Activated CD4-positive, alpha-beta memory T cell treated with anti-CD3 and anti-CD28 coated beads, Interleukin-2, amount 10 ng/mL, durations not matched to agents 7 days and 5 days (primary cell): ENCODE results near the gene CCR7. TPM values are rescaled to one million over a fixed set of nuclear protein-coding genes. Genes with fewer than 3 reads are reported as not detected.

ENCODE experiments used
- CTCF ChIA-PET: fragments of 350-600 bp; sonication (Branson Sonifier 250); formaldehyde crosslinking; loops from one replicate; lab custom pipeline; 2021; ENCODE audit warnings: antibody characterized with exemption, inconsistent platforms; lab: Charles Lee
- POLR2A ChIA-PET: fragments of 350-600 bp; sonication (Branson Sonifier 250); formaldehyde crosslinking; loops from one replicate; lab custom pipeline; 2021; ENCODE audit warnings: antibody characterized with exemption; lab: Charles Lee
- DNase-seq: peaks from one replicate; pipeline ENCODE4 v3.0.0-alpha.2; 2020
- H3K27ac Mint-ChIP-seq: one replicate; pipeline ENCODE4 v1.8.0; 2021; ENCODE audit warnings: mild to moderate bottlenecking, mixed read lengths
- H3K27me3 Mint-ChIP-seq: one replicate; pipeline ENCODE4 v1.8.0; 2021; ENCODE audit warnings: mixed read lengths
- H3K36me3 Mint-ChIP-seq: one replicate; pipeline ENCODE4 v1.8.0; 2021; ENCODE audit warnings: low read depth, mixed read lengths
- H3K4me1 Mint-ChIP-seq: one replicate; pipeline ENCODE4 v1.8.0; 2021; ENCODE audit warnings: mixed read lengths
- H3K4me3 Mint-ChIP-seq: one replicate; pipeline ENCODE4 v1.8.0; 2021; ENCODE audit warnings: mild to moderate bottlenecking, mixed read lengths
- H3K9me3 Mint-ChIP-seq: one replicate; pipeline ENCODE4 v1.8.0; 2021; ENCODE audit warnings: mixed read lengths
- total RNA-seq, 2 experiments: library from RNA; stranded (reverse); gene quantifications; one replicate each; pipeline ENCODE4 v1.2.3, GENCODE V29; 2021

The CCR7 gene
- total RNA-seq, 2 experiments from 2014 or later = 43.3 to 44.6 TPM

DNA sequence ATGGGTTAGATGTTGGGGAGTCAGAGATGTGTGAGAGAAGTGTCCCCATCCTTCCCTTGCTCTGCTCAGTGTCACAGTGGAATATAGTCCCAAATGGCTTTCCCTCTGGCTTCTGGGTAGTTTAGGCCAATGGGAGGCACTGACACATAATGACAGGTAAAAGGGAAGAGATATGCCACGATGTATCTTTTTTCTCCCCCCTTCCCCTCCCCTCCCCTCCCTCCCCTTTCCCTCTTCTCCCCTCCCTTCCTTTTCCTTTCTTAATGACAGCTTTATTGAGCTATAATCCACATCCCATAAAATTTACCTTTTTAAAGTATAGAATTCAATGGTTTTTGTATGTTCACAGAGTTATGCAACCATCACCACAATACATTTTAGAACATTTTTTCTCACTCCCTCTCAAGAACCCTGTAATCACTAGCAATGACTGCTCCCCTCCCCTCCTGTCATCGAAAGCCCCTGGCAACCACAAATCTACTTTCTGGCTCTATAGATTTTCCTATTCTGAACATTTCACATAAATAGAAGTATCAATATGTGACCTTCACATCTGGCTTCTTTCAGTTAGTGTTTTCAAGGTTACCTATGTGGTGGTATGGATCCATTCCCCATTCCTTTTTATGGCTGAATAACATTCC is 617 bp upstream of the CCR7 start:
- peaks cover 12% of the 10 kb centered on the region for H3K9me3 Mint-ChIP-seq
- peak overlapping the region; percentile 91 for H3K27ac Mint-ChIP-seq
- POLR2A ChIA-PET = interaction anchor here (1.9 to 7.6 kb wide), 3 partner anchors 16 to 41 kb away, joined by 4 to 130 read pairs (median 7); no protein-coding TSS in a partner anchor
- peaks cover 53% of the 10 kb centered on the region for H3K27me3 Mint-ChIP-seq
- peak overlapping the region; percentile 74 for H3K4me3 Mint-ChIP-seq
- no peak for DNase-seq
- peaks cover 35% of the 10 kb centered on the region for H3K36me3 Mint-ChIP-seq
- H3K4me1 Mint-ChIP-seq = peaks cover 54% of the 10 kb centered on the region
- CTCF ChIA-PET = no interaction called here

DNA sequence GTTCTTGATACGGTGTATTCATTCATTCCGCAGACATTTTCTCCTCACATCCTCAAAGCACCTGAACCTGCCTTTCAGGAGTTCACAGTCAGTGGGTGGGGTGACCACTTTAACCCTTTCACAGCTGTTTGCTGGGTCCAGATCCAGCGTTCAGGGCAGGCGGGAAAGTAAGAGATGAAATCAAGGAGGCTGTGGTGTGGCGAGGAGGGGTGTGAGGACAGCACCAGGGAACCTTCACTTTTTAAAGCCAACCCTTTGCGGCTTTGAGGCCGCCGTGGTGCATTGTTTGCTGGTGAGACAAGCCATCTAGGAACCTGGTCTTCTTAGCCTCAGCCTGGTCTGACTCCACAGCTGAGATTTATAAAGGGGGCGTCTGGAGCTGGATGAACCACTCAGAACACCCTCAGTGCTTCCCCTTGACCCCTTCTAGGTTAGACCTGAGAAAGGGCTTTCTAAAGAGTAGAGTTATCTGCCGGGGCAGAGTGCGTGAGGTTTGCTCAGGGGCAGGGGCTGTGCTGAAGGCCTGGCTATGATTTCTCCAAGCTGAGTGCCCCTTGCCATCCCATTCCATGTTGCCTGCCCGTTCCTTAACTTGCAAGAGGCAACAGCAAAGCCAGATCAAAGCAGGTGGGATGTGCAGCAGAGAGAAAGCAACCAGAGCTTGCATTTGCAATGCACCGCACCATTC is 933 bp downstream of the CCR7 start:
- peak overlapping the region; percentile 74 for H3K4me3 Mint-ChIP-seq
- peaks cover 32% of the 10 kb centered on the region for H3K36me3 Mint-ChIP-seq
- CTCF ChIA-PET = interaction anchor here (1.0 to 13.0 kb wide), 5 partner anchors 13 to 82 kb away, joined by 3 to 266 read pairs (median 5); no protein-coding TSS in a partner anchor
- H3K4me1 Mint-ChIP-seq = peaks cover 70% of the 10 kb centered on the region
- H3K27me3 Mint-ChIP-seq = peaks cover 41% of the 10 kb centered on the region
- POLR2A ChIA-PET = interaction anchor here (0.9 to 7.6 kb wide), 17 partner anchors 10 to 1125 kb away, joined by 3 to 130 read pairs (median 18); partner anchors contain the start of genes EIF1, SMARCE1 and TOP2A
- H3K9me3 Mint-ChIP-seq = peaks cover 3% of the 10 kb centered on the region
- DNase-seq = peak; percentile 77
- H3K27ac Mint-ChIP-seq = peak overlapping the region; percentile 91

- H3K4me3 Mint-ChIP-seq = peak overlapping the region; percentile 74
- peaks cover 72% of the 10 kb centered on the region for H3K4me1 Mint-ChIP-seq
- peak overlapping the region; percentile 91 for H3K27ac Mint-ChIP-seq
- ChIA-PET CTCF (interaction anchor here (0.7 to 13.0 kb wide), 12 partner anchors 12 to 256 kb away, joined by 3 to 266 read pairs (median 4); partner anchors contain the start of genes SMARCE1 and TOP2A), POLR2A (interaction anchor here (0.8 to 7.6 kb wide), 17 partner anchors 9 to 144 kb away, joined by 3 to 130 read pairs (median 18); partner anchors contain the start of genes IGFBP4, SMARCE1 and TOP2A)
- peaks cover 40% of the 10 kb centered on the region for H3K27me3 Mint-ChIP-seq
- peak; percentile 55 for DNase-seq
- peaks cover 3% of the 10 kb centered on the region for H3K9me3 Mint-ChIP-seq
- H3K36me3 Mint-ChIP-seq = peaks cover 32% of the 10 kb centered on the region
Observed at GRCh38 chr17:40563220-40564052, 1.8 kb downstream of the CCR7 start.

GRCh38 chr17:40562838-40563219 is 2.4 kb downstream of the CCR7 start:
- peaks cover 74% of the 10 kb centered on the region for H3K4me1 Mint-ChIP-seq
- H3K9me3 Mint-ChIP-seq = peaks cover 3% of the 10 kb centered on the region
- peaks cover 40% of the 10 kb centered on the region for H3K27me3 Mint-ChIP-seq
- peak; percentile 16 for DNase-seq
- H3K27ac Mint-ChIP-seq = peak overlapping the region; percentile 91
- peak overlapping the region; percentile 74 for H3K4me3 Mint-ChIP-seq
- ChIA-PET CTCF (interaction anchor here (0.8 to 13.0 kb wide), 11 partner anchors 12 to 208 kb away, joined by 3 to 266 read pairs (median 9); partner anchors contain the start of genes SMARCE1 and TOP2A), POLR2A (interaction anchor here (0.7 to 7.6 kb wide), 20 partner anchors 8 to 464 kb away, joined by 3 to 130 read pairs (median 16); partner anchors contain the start of genes IGFBP4, SMARCE1 and TOP2A)
- H3K36me3 Mint-ChIP-seq = peaks cover 32% of the 10 kb centered on the region

GRCh38 chr17:40561871-40562611 is 3.2 kb downstream of the CCR7 start:
- peaks cover 40% of the 10 kb centered on the region for H3K27me3 Mint-ChIP-seq
- peaks cover 80% of the 10 kb centered on the region for H3K4me1 Mint-ChIP-seq
- DNase-seq = peak; percentile 68

GRCh38 chr17:40561294-40561870 is 3.9 kb downstream of the CCR7 start:
- DNase-seq = no peak
- peaks cover 36% of the 10 kb centered on the region for H3K36me3 Mint-ChIP-seq
- peaks cover 40% of the 10 kb centered on the region for H3K27me3 Mint-ChIP-seq
- H3K4me3 Mint-ChIP-seq = peak overlapping the region; percentile 74
- peak overlapping the region; percentile 91 for H3K27ac Mint-ChIP-seq
- ChIA-PET CTCF (interaction anchor here (0.6 to 13.0 kb wide), 41 partner anchors 9 to 262 kb away, joined by 3 to 266 read pairs (median 6); partner anchors contain the start of genes GJD3, IGFBP4, SMARCE1 and TOP2A), POLR2A (interaction anchor here (0.7 to 7.6 kb wide), 32 partner anchors 10 to 352 kb away, joined by 3 to 130 read pairs (median 10); partner anchors contain the start of genes CDC6, IGFBP4, SMARCE1 and TOP2A)
- H3K4me1 Mint-ChIP-seq = peaks cover 83% of the 10 kb centered on the region
- no peaks in the 10 kb centered on the region for H3K9me3 Mint-ChIP-seq

More at GRCh38 chr17:40561871-40562611, 3.2 kb downstream of the CCR7 start:
- ChIA-PET POLR2A (interaction anchor here (0.7 to 7.6 kb wide), 21 partner anchors 8 to 463 kb away, joined by 3 to 130 read pairs (median 12); partner anchors contain the start of genes IGFBP4, SMARCE1 and TOP2A), CTCF (interaction anchor here (0.5 to 13.0 kb wide), 27 partner anchors 8 to 261 kb away, joined by 3 to 266 read pairs (median 6); partner anchors contain the start of genes IGFBP4, SMARCE1 and TOP2A)
- H3K27ac Mint-ChIP-seq = peak overlapping the region; percentile 91
- no peaks in the 10 kb centered on the region for H3K9me3 Mint-ChIP-seq
- H3K36me3 Mint-ChIP-seq = peaks cover 33% of the 10 kb centered on the region
- H3K4me3 Mint-ChIP-seq = peak overlapping the region; percentile 74

DNA sequence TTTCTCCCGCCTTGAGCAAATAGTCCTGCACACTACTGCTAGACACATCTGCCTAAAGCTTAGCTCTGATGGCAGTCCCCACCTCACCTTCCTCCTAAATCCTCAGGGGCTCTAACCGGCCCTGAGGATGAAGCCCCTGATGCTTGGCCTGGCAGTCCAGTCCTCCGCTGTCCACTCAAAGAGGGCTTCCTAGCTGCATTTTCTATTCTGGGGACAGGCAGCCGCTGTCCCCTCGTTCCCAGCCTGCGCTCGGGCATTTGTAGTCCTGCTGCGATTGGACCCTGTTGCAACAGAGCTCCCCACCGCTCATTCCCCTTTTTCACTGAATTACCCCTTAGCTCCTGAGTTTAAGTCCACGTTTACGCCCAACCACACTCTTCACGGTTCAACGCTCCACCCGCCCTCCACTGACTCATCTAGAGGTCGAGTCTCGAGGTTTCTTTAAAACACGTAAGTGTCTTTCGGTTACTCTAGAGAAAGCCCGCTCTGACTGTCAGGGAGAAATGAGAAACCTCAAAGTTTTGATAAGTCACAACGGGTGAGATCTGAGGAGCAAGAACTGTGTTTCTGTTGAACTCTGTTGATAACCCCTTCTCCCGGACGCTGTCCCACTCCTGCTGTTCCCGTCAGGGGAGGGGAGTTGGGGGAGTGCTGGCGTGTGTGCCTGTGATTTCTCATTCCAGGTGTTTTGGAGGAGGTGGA is 4.5 kb downstream of the CCR7 start:
- H3K9me3 Mint-ChIP-seq = no peaks in the 10 kb centered on the region
- peaks cover 79% of the 10 kb centered on the region for H3K4me1 Mint-ChIP-seq
- H3K27ac Mint-ChIP-seq = peak overlapping the region; percentile 91
- peaks cover 35% of the 10 kb centered on the region for H3K27me3 Mint-ChIP-seq
- CTCF ChIA-PET = interaction anchor here (0.6 to 13.0 kb wide), 42 partner anchors 9 to 272 kb away, joined by 3 to 266 read pairs (median 6); partner anchors contain the start of genes GJD3, IGFBP4, SMARCE1 and TOP2A
- peak; percentile 86 for DNase-seq
- peak overlapping the region; percentile 74 for H3K4me3 Mint-ChIP-seq
- POLR2A ChIA-PET = interaction anchor here (0.5 to 7.6 kb wide), 39 partner anchors 9 to 342 kb away, joined by 3 to 130 read pairs (median 5); partner anchors contain the start of genes CDC6, IGFBP4, SMARCE1 and TOP2A
- peaks cover 38% of the 10 kb centered on the region for H3K36me3 Mint-ChIP-seq

DNA sequence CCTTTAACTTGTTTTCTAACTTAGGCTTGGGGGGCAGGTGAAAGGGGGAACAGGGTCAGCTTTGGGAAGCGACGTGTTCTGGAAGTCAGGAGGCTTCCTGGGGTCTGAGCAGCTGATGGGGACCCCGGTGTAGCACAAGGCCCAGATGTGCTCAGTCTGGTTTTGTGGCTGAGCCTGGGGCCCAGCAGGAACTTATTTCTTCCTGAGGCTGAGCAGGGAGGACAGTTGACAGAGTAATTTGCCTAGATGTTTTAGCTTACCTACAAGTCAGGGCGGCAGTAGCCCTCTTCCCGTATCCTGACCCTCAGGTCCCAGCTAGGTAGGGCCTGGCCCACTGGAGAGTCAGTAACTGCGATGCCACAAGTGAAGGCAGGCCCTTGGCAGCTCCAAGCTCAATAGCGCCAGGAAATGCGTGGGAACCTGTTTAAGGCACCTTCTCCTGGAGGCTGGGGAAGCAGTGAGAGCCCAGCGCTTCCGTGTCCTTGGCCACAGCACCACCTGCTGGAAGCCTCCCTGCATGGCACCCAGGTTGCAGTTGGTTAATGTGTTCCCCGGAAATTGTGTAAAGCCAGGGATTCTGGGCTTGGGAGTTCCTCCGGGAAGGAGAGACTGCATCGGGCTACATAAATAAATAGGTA is 5.2 kb downstream of the CCR7 start:
- Mint-ChIP-seq H3K9me3 (no peaks in the 10 kb centered on the region), H3K4me1 (peaks cover 77% of the 10 kb centered on the region), H3K27me3 (peaks cover 37% of the 10 kb centered on the region), H3K4me3 (peak overlapping the region; percentile 74), H3K36me3 (peaks cover 41% of the 10 kb centered on the region), H3K27ac (peak overlapping the region; percentile 91)
- CTCF ChIA-PET = interaction anchor here (0.7 to 13.0 kb wide), 42 partner anchors 9 to 271 kb away, joined by 3 to 266 read pairs (median 6); partner anchors contain the start of genes GJD3, IGFBP4, SMARCE1 and TOP2A
- peak; percentile 86 for DNase-seq
- POLR2A ChIA-PET = interaction anchor here (0.5 to 7.6 kb wide), 38 partner anchors 8 to 272 kb away, joined by 3 to 130 read pairs (median 5); partner anchors contain the start of genes CDC6, IGFBP4, SMARCE1 and TOP2A

DNA sequence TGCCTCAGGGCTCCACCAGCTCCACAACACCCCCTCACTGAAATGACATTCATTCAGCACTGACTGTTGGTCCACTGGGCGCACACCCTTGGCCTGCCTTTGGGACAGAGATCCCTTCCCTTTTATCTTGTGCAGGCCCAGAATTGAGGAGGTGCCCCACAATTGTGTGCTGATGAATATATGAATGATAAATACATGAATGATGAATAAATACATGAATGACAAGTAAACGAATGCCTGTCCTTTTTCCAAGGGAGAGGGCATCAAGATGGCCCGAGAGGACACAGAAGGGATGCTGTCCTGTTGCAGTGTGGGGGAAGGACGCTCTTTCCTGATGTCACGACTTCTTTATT is 5.7 kb downstream of the CCR7 start:
- CTCF ChIA-PET = interaction anchor here (0.7 to 13.0 kb wide), 33 partner anchors 8 to 266 kb away, joined by 3 to 266 read pairs (median 7); partner anchors contain the start of genes GJD3, IGFBP4, SMARCE1 and TOP2A
- H3K9me3 Mint-ChIP-seq = no peaks in the 10 kb centered on the region
- peaks cover 77% of the 10 kb centered on the region for H3K4me1 Mint-ChIP-seq
- no peak overlapping the region for H3K27ac Mint-ChIP-seq
- H3K36me3 Mint-ChIP-seq = peaks cover 42% of the 10 kb centered on the region
- peaks cover 32% of the 10 kb centered on the region for H3K27me3 Mint-ChIP-seq
- no peak overlapping the region for H3K4me3 Mint-ChIP-seq
- POLR2A ChIA-PET = interaction anchor here (0.8 to 7.6 kb wide), 21 partner anchors 10 to 253 kb away, joined by 3 to 130 read pairs (median 10); partner anchors contain the start of genes IGFBP4, SMARCE1 and TOP2A
- DNase-seq = no peak
